Head of caudate nucleus (tissue), 42 donors: ENCODE data around the gene APBB3.

ENCODE experiments used
- DNase-seq, 42 donors: peaks; one replicate each; pipeline versions ENCODE4 v3.0.0 to v3.0.0-alpha.2; 2020 to 2021; ENCODE audit warnings: mixed read lengths in 7 of 42
- intact Hi-C: fragments of 100-400 bp; cut with DNase I; formaldehyde crosslinking; loops from one replicate; pipeline ENCODE4 v1.15.0; 2022

The APBB3 gene

GRCh38 chr5:140560227-140560626, 4.2 kb downstream of the APBB3 start:
- intact Hi-C loops, result loop anchor here (5.0 to 10.0 kb wide), 2 partner anchors 87 to 135 kb away; partner anchors contain the start of genes HARS1, HARS2, IK and NDUFA2
- peak in 1 of 42 donors; percentile 26 for DNase-seq

- intact Hi-C loops, result no loop called here
- peak in 1 of 42 donors; percentile 22 for DNase-seq
These were observed 5.9 kb downstream of the APBB3 start for GRCh38 chr5:140558542-140558941.

GRCh38 chr5:140557965-140558364, 6.4 kb downstream of the APBB3 start:
- DNase-seq, result peak in 1 of 42 donors; percentile 19
- intact Hi-C loops, result no loop called here

GRCh38 chr5:140557136-140557805, 7.1 kb downstream of the APBB3 start, which contains the start of gene SRA1:
SRA1 (minus strand) TSS chr5:140557473; CDS start chr5:140557452, 21 bp downstream.
- intact Hi-C loops, result no loop called here
- peak; percentile 88 to 98 (median 96) for DNase-seq

GRCh38 chr5:140556438-140556837, 8.0 kb downstream of the APBB3 start:
- intact Hi-C loops, result no loop called here
- DNase-seq, result peak in 1 of 42 donors; percentile 7

- intact Hi-C loops, result no loop called here
These were observed 8.6 kb downstream of the APBB3 start for GRCh38 chr5:140555747-140556312.

GRCh38 chr5:140554454-140554853, 9.9 kb downstream of the APBB3 start:
- peak in 1 of 42 donors; percentile 1 for DNase-seq
- intact Hi-C loops, result no loop called here

More at GRCh38 chr5:140555747-140556312, 8.6 kb downstream of the APBB3 start:
- peak in 1 of 42 donors; percentile 6 for DNase-seq

GRCh38 chr5:140553657-140554056, 10.7 kb downstream of the APBB3 start:
- intact Hi-C loops, result no loop called here
- DNase-seq, result no peak

- DNase-seq, result peak in 2 of 42 donors; percentile 24 to 28
- intact Hi-C loops, result no loop called here
These were observed 12.5 kb downstream of the APBB3 start for GRCh38 chr5:140551872-140552271.

GRCh38 chr5:140550147-140551079, 14.0 kb downstream of the APBB3 start:
- DNase-seq, result peak in 22 of 42 donors; percentile 15 to 69 (median 44)
- intact Hi-C loops, result no loop called here

GRCh38 chr5:140549237-140550144, 14.9 kb downstream of the APBB3 start:
- peak in 18 of 42 donors; percentile 17 to 62 (median 38) for DNase-seq
- intact Hi-C loops, result loop anchor here (5.0 kb wide), 1 partner anchor 147 kb away; the partner anchor contains the start of gene ANKHD1

GRCh38 chr5:140548791-140549190, 15.6 kb downstream of the APBB3 start:
- intact Hi-C loops, result loop anchor here (5.0 kb wide), 1 partner anchor 146 kb away; the partner anchor contains the start of gene ANKHD1
- peak in 2 of 42 donors; percentile 6 to 35 for DNase-seq

GRCh38 chr5:140548300-140548688, 16.1 kb downstream of the APBB3 start:
- intact Hi-C loops, result loop anchor here (5.0 kb wide), 1 partner anchor 146 kb away; the partner anchor contains the start of gene ANKHD1
- DNase-seq, result peak in 1 of 42 donors; percentile 28

- intact Hi-C loops, result loop anchor here (5.0 kb wide), 1 partner anchor 145 kb away; the partner anchor contains the start of gene ANKHD1
These were observed 16.7 kb downstream of the APBB3 start, which contains the start of gene EIF4EBP3 for GRCh38 chr5:140547508-140548299. EIF4EBP3 (plus strand) TSS chr5:140547662; CDS start chr5:140547738, 76 bp downstream.

GRCh38 chr5:140546851-140547507, 17.4 kb downstream of the APBB3 start:
- intact Hi-C loops, result loop anchor here (5.0 kb wide), 1 partner anchor 145 kb away; the partner anchor contains the start of gene ANKHD1
- peak in 1 of 42 donors; percentile 34 for DNase-seq

More at GRCh38 chr5:140547508-140548299, 16.7 kb downstream of the APBB3 start, which contains the start of gene EIF4EBP3:
- peak; percentile 93 to 99 (median 98) for DNase-seq

- DNase-seq, result no peak
- intact Hi-C loops, result loop anchor here (5.0 kb wide), 1 partner anchor 143 kb away; the partner anchor contains the start of gene ANKHD1
These were observed 18.8 kb downstream of the APBB3 start for GRCh38 chr5:140545606-140546005.
